ENCODE measurements around the gene SLC25A22. TPM values are rescaled to one million over a fixed set of nuclear protein-coding genes. Genes with fewer than 3 reads are reported as not detected.

The SLC25A22 gene
- total RNA-seq, 1 donor from 2014 or later: 2.2 TPM

- DNase-seq (ENCODE audit: low spot score): no peak
Measured at GRCh38 chr11:823441-824291, 25.6 kb upstream of the SLC25A22 start.

DNA sequence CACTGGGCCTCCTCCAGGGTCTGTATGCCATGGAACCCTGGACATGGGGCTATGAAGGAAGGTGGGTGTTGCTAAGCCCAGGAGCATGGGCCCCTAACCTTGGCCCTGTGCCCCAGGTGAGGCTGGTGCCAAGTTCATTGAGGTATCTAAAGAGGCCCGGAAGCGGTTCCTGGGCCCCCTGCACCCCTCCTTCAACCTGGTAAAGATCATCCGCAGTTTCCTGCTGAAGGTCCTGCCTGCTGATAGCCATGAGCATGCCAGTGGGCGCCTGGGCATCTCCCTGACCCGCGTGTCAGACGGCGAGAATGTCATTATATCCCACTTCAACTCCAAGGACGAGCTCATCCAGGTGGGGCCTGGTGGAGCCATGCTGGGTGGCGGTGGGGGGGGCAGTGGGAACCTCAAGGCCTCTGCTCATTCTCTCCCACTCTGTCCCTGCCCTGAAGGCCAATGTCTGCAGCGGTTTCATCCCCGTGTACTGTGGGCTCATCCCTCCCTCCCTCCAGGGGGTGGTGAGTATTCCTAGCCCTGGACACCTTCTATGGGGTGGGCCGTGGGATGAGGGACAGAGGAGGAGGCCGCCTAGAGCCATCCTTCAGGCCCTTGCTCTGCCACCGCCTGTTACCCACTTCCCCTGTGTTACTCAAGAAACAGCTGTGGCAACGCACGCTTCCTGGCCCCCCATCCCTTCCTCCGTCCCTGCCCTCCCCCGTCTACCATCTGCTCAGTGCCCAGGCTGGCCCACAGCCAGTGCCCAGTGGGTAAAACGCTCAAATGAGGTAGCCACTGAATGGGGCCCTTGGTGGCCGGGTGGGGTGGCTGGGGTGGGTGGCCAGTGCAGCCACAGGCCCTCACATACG lies 23.7 kb upstream of the SLC25A22 start:
- no peak for DNase-seq (ENCODE audit: low spot score)

DNA sequence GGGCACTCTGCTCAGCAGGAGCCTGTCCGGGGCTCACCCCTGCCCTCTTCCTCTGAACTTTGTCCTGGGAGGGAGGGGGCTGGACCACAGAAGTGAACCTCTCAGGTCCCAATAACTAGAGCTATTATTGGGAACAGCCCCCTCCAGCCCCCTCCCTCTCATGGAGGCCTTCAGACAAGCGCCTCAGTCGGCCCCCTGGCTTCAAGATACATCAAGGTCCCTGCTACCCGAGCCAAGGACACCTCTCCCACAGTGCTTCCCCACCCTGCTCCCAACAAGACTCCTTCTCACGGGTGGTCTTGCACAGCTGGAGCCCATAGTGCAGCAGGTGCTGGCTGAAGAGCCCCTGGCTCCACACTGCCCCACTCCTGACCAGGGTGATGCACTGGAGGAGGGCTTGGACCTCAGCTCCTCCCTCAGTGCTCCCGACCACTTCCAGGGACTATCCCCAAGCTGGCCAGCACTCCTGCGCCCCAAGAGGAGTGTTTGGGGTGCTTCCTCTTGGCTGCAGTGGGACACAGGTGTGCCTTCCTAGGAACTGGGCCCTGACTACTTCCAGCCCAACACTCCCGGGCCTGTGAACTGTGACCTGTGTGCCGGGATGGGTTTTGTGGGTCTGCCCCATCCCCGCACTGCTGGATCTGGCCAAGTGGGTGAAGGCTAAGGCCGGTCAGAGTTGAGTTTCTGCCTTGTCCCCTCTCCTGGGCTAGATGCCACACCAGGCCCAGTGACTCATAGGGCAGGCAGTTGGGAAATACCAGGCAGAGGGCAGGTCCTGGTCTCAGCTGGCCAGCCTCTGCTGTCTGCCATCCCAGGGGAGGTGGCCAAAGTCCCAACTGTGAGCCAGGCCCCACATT lies 22.8 kb upstream of the SLC25A22 start:
- DNase-seq (ENCODE audit: low spot score): no peak

DNA sequence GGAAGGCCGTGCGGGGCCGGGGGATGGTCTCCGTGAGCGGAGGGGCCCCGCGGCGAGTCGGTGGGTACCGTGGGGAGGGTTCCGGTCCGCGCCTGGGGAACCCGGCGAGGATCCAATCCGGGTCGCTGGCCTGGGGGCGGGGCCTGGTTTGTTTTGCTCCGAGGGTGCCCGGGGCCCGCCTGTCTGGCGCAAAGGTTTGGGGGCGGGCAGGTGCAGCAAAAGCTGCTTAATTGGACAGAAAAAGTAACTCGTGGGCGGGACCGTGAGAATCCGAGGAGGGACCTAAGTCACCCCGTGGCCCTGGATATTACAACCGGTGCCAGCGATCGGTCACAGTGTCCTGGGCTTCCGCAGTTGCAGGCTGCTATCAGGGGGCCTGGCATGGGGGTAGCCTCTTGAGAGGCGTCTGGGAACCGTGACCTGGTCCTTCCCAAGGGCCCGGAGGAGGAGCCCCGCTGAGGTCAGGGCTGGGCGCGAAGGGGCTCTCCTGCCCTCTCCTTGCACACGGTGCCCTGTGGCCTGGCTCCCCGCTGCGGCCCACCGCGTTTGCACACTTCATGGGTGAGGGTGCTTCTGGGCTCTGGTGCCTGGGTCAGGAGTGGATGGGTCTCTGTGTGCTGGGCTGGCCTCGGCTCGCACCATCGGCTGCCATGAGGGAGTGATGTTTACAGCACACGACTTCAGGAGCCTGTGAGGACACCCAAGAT lies 22.0 kb upstream of the SLC25A22 start:
- peak; percentile 63 for DNase-seq (ENCODE audit: low spot score)

DNA sequence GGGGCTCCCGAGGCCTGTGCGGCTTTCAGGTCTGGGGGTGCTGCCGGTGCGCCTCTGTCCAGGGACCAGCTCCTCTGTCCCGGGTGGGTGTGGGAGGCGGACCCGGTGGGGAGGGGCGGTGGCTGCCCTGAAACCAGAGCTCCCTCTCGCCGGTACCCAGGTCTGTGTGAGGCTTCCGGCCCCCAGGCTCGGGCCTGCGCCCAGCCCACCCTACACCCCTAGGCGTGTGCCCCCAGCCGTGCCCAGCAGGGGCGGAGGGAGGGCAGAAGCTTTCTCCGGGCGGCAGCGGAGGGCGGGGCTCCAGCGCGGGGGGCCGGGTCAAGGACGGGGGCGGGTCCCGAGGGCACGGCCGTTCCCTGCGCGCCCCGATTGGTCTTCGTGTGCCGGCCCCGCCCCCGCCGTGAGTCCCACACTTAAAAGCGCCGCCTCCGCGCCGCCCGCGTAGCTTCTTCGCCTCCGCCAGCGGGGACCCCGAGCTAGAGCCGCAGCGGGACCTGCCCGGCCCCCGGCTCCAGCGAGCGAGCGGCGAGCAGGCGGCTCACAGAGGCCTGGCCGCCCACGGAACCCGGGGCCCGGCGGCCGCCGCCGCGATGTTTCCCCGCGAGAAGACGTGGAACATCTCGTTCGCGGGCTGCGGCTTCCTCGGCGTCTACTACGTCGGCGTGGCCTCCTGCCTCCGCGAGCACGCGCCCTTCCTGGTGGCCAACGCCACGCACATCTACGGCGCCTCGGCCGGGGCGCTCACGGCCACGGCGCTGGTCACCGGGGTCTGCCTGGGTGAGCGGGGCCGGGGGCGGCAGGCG lies 21.2 kb upstream of the SLC25A22 start:
- peak; percentile 92 for DNase-seq (ENCODE audit: low spot score)

GRCh38 chr11:818396-819128 lies 20.5 kb upstream of the SLC25A22 start, which contains the start of gene PNPLA2:
PNPLA2 (plus strand) TSS chr11:818914; CDS start chr11:819719, 805 bp downstream.
- no peak for DNase-seq (ENCODE audit: low spot score)

DNA sequence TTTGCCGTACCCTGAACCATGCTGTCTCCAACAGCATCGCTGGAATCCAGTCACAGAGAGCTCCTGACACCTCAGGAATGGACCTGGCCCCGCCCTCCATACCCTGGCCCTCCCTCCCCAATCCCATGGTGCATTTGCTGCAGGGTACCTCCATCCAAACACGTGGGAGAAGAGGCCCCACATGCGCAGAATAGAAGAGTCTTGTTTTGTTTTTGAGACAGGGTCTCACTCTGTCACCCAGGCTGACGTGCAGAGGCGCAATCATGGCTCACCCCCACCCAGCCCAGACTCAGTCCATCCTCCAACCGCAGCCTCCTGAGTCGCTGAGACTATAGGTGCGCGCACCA lies 18.3 kb upstream of the SLC25A22 start:
- DNase-seq (ENCODE audit: low spot score): no peak

DNA sequence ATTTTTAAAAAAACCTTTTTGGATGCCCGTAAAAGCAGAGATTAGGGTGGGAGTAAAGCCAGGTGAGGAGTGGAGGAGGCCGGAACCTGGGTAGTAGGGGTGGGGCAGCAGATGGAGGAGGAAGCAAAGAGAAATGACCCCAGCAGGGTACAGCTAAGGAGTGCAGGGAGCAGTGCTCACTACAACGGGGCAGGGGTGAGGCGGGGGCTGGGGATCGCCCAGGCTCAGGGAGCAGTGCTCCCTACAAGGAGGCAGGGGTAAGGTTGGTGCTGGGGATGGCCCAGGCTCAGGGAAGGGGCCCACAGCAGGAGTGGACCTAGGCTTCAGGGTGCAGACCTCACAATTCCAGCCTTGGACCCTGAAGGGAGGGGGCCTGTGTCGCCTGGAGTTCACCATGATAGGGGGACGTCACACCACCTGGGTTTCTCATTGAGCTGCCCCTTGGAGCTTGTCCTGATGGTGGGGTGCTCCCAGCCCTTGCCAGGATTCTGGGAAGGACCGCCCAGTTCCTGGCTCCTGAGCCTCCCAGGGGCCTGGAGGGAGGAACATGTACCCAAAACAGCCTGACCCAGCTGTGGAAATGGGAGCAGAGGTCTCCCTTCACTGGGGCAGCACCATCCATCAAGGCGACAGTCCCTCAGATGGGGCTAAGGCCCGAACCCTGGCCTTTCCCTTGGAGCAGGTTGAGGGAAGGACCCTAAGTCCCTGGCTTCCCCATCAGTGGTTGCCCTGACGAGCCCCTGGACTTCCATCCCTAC lies 17.8 kb upstream of the SLC25A22 start:
- no peak for DNase-seq (ENCODE audit: low spot score)

- DNase-seq (ENCODE audit: low spot score): no peak
Measured at GRCh38 chr11:813456-814096, 15.5 kb upstream of the SLC25A22 start.

GRCh38 chr11:813072-813455 lies 15.0 kb upstream of the SLC25A22 start:
- DNase-seq (ENCODE audit: low spot score): no peak

- no peak for DNase-seq (ENCODE audit: low spot score)
Measured at GRCh38 chr11:812390-812789, 14.3 kb upstream of the SLC25A22 start.

DNA sequence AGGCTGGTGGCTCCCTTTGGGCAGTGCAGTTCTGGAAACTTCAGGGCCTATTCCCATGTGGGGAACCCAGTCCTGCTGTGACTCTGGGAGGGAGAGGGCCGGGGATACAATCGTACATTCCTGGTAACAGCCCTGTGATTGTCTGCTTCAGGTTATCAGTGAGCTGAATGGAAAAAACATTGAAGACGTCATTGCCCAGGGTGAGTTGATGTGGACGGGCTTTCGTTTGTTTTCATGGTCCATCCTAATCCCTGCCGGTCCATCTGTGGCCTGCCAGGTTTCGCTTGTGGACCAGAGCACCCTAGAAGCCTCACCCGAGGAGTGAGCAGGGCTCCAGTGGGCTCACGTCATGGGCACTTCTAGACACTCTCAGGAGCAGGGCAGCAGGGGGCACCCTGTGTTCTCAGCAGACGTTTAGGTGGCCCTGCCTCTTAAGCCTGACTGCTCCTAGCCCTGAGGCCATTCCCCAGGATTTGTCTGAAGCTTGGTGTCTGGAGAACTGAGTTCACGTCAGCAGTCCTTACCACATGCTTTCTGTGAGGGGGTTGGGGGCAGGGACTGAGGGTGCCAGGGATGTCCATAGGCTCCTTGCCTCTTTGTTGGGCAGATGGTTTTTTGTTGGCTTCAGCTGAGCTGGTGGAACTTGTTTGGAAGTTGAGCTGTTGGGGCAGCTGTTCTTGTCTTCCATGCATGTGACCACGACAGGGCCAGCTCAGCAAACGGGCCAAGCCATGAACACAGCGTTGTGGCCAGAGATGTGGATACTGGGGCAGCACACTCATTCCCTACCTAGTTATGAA lies 13.6 kb upstream of the SLC25A22 start:
- no peak for DNase-seq (ENCODE audit: low spot score)

DNA sequence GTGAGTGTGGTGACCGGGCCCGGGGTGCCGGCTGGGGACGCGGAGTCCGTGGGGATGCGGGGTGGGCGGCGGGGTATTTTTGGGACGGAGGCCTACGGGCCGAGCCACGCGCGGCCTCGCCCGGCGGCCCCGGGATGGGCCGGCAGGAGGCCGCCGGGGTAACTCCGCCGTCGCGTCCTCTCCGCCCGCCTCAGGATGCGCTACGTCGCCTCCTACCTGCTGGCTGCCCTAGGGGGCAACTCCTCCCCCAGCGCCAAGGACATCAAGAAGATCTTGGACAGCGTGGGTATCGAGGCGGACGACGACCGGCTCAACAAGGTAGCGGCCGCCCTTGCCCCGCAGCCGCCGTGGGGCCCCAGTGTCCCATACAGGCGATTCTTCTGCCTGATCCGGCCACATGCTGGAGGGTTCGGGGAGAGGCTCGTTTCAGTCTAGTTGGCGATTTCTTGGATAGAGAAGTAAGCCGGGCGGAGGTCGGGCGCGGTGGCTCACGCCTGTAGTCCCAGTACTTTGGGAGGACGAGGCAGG lies 12.0 kb upstream of the SLC25A22 start:
- DNase-seq (ENCODE audit: low spot score): no peak

DNA sequence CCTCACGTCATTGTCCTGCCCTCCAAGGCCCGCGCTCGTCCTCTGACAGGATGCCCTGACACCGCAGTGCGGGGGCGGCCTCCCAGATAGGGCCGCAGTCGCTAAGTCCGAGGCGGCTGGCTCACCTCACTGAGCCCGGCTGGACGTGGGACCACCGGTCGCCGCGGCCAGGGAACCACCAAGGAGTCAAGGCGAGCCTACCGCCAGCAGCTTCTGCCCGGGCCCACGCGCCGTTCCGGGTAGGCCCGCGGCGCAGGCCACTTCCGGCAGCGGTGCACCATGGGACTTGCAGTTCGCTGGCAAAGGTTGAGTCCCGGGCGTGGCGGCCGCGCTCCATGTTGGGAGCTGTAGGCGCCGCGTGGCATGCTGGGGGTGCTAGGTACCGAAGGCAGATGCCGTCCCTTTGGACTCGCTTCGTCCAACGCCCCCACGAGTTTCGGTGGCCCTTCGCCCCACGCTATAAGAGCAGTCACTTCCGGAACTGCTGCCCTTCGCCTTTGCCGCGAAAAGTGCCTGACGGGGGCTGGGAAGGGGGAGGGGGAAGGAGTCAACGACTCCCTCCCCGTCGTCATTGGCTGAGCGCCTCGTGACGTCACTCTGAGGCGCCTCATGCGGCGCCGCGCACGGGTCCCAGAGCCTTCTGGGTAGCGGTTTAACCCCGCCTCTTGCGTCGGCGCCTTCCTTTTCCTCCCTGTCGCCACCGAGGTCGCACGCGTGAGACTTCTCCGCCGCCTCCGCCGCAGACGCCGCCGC lies 11.4 kb upstream of the SLC25A22 start, which contains the start of gene RPLP2:
Gene RPLP2 (plus strand): TSS at position 681 of the 753 bp plus-strand sequence. CDS start 268 bp downstream, outside the sequence.
- peak; percentile 99 for DNase-seq (ENCODE audit: low spot score)

DNA sequence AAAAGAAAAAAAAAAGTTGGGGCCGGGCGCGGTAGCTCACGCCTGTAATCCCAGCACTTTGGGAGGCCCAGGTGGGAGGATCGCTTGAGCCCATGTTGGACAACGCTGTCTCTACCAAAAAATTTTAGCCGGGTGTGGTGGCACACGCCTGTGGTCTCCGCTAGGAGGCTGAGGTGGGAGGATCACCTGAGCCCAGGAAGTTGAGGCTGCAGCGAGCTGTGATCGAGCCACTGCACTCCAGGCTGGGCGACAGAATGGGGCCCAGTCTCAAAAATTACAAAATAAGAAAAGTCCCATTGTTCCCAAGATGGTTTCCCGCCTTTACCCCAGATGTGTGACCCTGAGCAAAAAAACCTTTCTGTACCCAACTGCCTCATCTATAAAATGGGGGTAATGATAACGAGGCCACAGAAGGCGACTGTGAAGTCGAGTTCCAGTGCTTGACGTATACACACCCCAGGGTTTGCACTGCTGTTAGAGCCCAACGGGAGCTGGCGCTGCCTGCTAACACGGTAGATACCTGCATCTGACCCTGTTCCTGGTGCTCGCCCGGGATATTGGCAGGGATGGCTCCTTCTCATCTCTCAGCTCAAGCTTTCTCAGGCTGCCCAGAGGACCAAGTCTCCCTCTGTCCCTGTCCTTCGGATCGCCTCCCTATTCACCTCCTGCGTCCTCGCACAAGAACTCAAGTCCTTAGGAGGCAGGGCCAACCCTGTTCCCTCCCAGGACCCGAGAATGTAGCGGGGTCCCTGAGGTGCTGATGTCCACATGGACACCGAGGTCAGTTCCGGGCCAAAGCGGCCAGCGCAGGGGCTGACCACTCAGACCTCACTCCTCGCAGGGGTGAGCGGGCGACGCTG lies 10.6 kb upstream of the SLC25A22 start:
- DNase-seq (ENCODE audit: low spot score): no peak
